Mucosa of rectum (tissue), 2 donors: ENCODE data around the gene PTCH1.

Experiments used
- H3K27ac ChIP-seq, 2 donors: one replicate each; pipeline ENCODE4 v1.7.0; 2013; ENCODE audit warnings: inconsistent platforms in 2 of 2, low read depth in 2 of 2, low read length in 2 of 2
- H3K27me3 ChIP-seq, 2 donors: one replicate each; pipeline ENCODE4 v1.7.0; 2013; ENCODE audit warnings: low read length in 2 of 2; ENCODE audit not compliant: control insufficient read depth in 2 of 2, insufficient read depth in 2 of 2
- H3K36me3 ChIP-seq, 2 donors: one replicate each; pipeline ENCODE4 v1.7.0; 2013; ENCODE audit warnings: low read length in 2 of 2; ENCODE audit not compliant: control insufficient read depth in 2 of 2, insufficient read depth in 2 of 2
- H3K4me1 ChIP-seq, 2 donors: one replicate each; pipeline ENCODE4 v1.7.0; 2013; ENCODE audit warnings: low read length in 2 of 2, mild to moderate bottlenecking in 1 of 2; ENCODE audit not compliant: control insufficient read depth in 2 of 2, insufficient read depth in 2 of 2
- H3K4me3 ChIP-seq, 2 donors: one replicate each; pipeline ENCODE4 v1.7.0; 2013; ENCODE audit warnings: low read length in 2 of 2
- H3K9ac ChIP-seq, 2 donors: one replicate each; pipeline ENCODE4 v1.7.0; 2013; ENCODE audit warnings: low read length in 2 of 2, low read depth in 1 of 2, mild to moderate bottlenecking in 1 of 2
- H3K9me3 ChIP-seq, 2 donors: one replicate each; pipeline ENCODE4 v1.7.0; 2013; ENCODE audit warnings: low read length in 2 of 2; ENCODE audit not compliant: control insufficient read depth in 2 of 2
- donor health status: healthy.
- donor health status: Normal muscosa, but diverticular disease.

Gene PTCH1

DNA sequence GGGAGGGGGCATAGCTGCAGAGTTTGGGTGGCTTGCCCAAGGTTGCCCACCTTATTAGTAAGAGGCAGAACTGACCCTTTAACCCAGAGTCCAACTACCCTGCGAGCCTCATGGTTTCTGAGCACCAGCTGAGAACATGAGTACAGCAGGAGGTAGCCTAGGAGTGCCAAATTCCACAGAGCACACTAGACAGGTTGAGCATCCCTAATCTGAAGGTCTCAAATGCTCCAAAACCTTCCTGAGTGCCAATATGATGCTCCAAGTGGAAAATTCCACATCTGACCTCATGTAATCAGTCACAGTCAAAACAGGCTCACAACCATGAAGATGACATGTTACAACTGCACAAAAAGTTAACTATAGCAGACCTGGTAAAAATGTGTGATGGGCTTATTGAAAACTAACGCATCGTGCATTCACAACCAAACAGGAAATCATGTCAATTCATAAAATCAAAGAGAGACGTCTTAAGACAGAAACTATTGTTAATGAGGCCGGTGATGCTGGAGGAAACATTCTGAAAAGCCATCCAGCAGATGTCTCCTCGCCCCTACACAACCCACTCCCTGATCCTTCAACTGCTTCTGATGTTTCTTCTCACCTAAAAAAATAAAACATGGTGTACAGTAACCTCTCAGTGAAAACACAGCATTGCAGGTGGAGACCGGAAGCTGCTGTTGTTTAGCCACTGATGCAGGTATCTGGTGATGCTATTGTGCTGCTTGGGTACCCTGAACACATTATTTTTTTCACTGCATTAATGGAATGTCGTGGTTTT, 25.0 kb downstream of the PTCH1 start:
- Histone ChIP-seq H3K9me3 (no peaks in the 10 kb centered on the region), H3K27ac (no peak overlapping the region), H3K27me3 (no peaks in the 10 kb centered on the region), H3K9ac (no peak overlapping the region), H3K4me1 (peaks cover 8 to 10% of the 10 kb centered on the region in 2 donors), H3K36me3 (peaks cover 0 to 4% of the 10 kb centered on the region in 2 donors), H3K4me3 (no peak overlapping the region)

DNA sequence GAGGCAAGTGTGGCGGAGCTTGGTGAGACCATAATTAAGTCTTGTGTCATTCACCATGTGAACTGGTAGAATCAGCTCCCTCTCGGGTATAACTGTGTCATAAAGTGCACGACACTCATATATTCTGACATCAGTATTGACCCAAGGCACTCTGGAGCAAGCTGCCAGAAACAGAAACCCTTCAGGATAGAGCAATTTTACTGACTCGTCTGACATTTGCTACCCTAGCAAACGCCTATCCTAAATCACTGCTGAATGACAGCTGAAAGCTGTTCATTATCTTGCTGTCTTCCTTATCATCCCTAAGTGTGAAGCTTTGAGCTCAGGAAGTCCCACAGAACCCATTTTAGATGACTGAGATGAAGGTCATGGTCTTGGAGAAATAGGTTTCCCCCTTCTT, 27.8 kb downstream of the PTCH1 start:
- Histone ChIP-seq H3K36me3 (peaks cover 0 to 4% of the 10 kb centered on the region in 2 donors), H3K9me3 (no peaks in the 10 kb centered on the region), H3K27ac (no peak overlapping the region), H3K9ac (no peak overlapping the region), H3K27me3 (no peaks in the 10 kb centered on the region), H3K4me1 (peaks cover 2 to 11% of the 10 kb centered on the region in 2 donors), H3K4me3 (no peak overlapping the region)

DNA sequence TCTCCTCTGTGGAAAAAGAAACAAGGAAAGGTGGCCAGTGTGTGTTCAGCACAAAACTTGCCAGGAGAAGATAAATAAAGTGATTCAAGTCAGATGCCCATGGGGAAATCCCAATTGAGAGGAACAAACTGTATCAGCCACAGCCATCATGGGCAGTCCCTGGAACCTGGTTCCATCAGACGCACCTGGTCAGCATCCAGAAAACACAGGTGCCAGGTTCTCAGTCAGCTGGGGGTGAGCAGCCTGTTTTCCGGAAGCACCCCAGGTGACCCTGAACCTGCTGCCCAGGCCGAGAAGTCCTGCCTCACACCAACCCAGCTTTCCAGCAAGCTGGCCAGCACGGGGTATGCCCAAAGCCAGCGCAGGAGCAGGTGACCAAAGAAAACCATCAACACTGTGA, 30.5 kb downstream of the PTCH1 start:
- Histone ChIP-seq H3K27ac (peak overlapping the region in 1 of 2 donors; percentile 10), H3K4me1 (peaks cover 0 to 8% of the 10 kb centered on the region in 2 donors), H3K27me3 (no peaks in the 10 kb centered on the region), H3K9ac (no peak overlapping the region), H3K36me3 (peaks cover 0 to 4% of the 10 kb centered on the region in 2 donors), H3K4me3 (no peak overlapping the region), H3K9me3 (no peaks in the 10 kb centered on the region)

DNA sequence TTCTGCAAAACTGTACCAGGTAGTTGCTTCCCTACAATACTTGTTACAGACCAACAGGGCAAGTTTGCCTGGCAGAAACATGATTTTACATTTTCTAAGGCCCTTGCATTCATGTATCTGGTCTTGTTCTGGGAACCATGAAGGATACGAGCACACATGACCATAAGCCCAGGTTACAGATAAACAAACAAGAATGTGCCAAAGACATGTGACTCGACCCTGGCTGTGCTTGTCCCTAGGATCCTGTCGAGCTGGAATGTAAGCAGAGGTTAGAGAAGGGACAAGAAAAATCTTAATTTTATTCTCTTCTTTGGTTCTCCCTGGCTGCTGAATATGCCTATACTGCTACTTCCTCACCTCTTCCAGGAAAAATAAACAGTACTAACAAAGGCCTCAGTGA, 32.5 kb downstream of the PTCH1 start:
- Histone ChIP-seq H3K4me1 (peaks cover 0 to 8% of the 10 kb centered on the region in 2 donors), H3K36me3 (peaks cover 8 to 12% of the 10 kb centered on the region in 2 donors), H3K9ac (no peak overlapping the region), H3K9me3 (no peaks in the 10 kb centered on the region), H3K27ac (no peak overlapping the region), H3K27me3 (no peaks in the 10 kb centered on the region), H3K4me3 (no peak overlapping the region)

DNA sequence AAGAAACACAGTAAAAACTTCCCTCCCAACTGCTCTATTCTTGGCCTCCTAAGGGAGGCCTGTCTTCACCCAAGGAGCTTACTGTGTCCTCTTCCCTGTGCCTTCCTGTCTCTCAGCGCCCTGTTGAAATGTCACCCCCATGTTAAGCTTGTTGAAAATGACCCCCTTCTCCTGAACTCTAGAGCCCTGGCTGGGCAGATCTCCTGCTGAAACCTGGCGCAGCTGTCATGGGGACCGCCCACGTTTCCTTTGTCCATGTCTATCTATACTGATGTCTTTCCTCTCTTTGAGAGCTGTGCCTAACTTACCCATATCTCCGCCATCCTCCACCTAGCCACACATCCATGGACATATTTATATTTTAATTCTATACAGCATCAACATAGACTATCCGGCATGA, 33.3 kb downstream of the PTCH1 start:
- no peaks in the 10 kb centered on the region for H3K27me3 ChIP-seq
- H3K4me3 ChIP-seq, result no peak overlapping the region

DNA sequence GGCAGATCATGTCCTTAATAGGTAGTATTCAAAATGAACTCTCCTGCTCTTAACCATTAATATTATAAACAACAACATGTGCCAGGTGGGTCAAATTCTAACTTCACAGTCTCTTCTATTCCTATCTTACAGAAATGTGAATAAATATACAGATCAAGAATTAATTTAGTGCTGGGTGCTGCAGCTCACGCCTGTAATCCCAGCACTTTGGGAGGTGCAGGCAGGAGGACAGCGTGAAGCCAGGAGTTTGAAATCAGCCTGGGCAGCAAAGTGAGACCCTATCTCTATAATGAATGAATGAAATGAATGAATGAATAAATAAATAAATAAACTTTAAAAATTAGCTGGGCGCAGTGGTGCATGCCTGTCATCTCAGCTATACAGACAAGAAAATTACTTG, 34.1 kb downstream of the PTCH1 start:
- no peaks in the 10 kb centered on the region for H3K9me3 ChIP-seq
- H3K27ac ChIP-seq, result no peak overlapping the region
- no peak overlapping the region for H3K4me3 ChIP-seq
- H3K27me3 ChIP-seq, result no peaks in the 10 kb centered on the region
- H3K36me3 ChIP-seq, result peaks cover 24 to 26% of the 10 kb centered on the region in 2 donors
- H3K9ac ChIP-seq, result no peak overlapping the region
- peaks cover 0 to 8% of the 10 kb centered on the region in 2 donors for H3K4me1 ChIP-seq

More for the DNA sequence above, 33.3 kb downstream of the PTCH1 start:
- peaks cover 0 to 8% of the 10 kb centered on the region in 2 donors for H3K4me1 ChIP-seq
- H3K9ac ChIP-seq, result no peak overlapping the region
- H3K36me3 ChIP-seq, result peaks cover 16 to 18% of the 10 kb centered on the region in 2 donors
- H3K27ac ChIP-seq, result no peak overlapping the region
- H3K9me3 ChIP-seq, result no peaks in the 10 kb centered on the region

DNA sequence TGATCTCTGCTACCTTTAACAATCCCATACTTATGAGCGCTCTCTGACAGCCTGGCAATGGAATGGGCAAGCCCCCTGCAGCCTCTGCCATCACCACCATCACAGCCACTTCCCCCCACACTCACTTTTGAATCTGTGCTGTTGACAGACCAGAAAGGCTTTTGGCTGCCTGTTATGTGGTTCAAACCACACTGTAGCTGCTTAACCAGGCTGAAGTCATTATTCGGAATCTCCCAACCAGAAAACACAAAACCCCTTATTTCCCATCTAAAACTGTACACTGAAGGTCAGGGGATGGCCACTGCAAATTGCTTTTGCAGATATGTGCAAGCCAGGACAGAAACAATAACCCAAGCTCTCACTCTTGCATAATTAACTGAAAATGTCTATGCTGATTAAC, 35.8 kb downstream of the PTCH1 start:
- no peaks in the 10 kb centered on the region for H3K9me3 ChIP-seq
- H3K36me3 ChIP-seq, result peaks cover 39 to 40% of the 10 kb centered on the region in 2 donors
- H3K27me3 ChIP-seq, result no peaks in the 10 kb centered on the region
- H3K4me3 ChIP-seq, result no peak overlapping the region
- H3K9ac ChIP-seq, result no peak overlapping the region
- peaks cover 0 to under 1% of the 10 kb centered on the region in 2 donors for H3K4me1 ChIP-seq
- no peak overlapping the region for H3K27ac ChIP-seq

DNA sequence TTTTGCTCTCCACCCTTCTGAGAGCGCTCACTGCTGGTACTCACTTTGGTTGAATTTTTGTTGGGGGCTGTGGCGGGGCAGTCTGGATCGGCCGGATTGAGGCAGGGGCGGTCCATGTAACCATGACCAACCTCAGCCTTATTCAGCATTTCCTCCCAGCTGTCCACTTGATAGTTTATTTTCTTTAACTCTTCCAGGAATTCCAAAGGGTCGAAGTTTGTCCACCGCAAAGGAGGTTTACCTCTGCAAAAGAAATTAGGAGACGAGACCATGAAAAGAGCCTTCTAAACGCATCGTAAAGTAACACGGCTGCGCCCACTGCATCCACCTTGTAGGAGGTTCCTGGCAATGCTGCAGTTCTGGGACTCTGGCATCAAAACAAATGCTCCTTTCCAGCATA, 36.4 kb downstream of the PTCH1 start:
- H3K36me3 ChIP-seq, result peaks cover 43 to 46% of the 10 kb centered on the region in 2 donors
- H3K27ac ChIP-seq, result no peak overlapping the region
- no peak overlapping the region for H3K9ac ChIP-seq

DNA sequence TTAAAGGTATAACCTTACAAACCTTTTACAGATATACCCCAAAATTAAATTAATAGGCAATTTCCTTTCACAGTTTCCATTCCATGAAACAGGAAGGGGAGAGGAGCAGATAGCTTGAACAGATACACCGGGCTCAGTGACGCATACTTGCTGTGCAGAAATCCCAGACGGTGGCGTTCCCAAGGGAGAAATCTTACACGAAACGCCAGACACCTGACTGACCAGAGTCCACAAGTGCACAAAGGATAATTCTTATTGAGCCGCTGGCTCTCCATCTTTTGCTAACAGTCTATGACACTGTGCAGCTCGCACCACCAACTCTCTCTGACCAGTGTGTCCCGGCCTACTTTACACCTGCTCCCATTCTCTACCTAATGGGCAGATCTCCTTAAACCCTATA, 37.4 kb downstream of the PTCH1 start:
- Histone ChIP-seq H3K4me1 (no peaks in the 10 kb centered on the region), H3K4me3 (no peak overlapping the region), H3K9me3 (no peaks in the 10 kb centered on the region), H3K36me3 (peaks cover 52 to 55% of the 10 kb centered on the region in 2 donors), H3K9ac (no peak overlapping the region), H3K27ac (no peak overlapping the region), H3K27me3 (no peaks in the 10 kb centered on the region)

More for the DNA sequence above, 36.4 kb downstream of the PTCH1 start:
- Histone ChIP-seq H3K4me1 (no peaks in the 10 kb centered on the region), H3K27me3 (no peaks in the 10 kb centered on the region), H3K9me3 (no peaks in the 10 kb centered on the region), H3K4me3 (no peak overlapping the region)

DNA sequence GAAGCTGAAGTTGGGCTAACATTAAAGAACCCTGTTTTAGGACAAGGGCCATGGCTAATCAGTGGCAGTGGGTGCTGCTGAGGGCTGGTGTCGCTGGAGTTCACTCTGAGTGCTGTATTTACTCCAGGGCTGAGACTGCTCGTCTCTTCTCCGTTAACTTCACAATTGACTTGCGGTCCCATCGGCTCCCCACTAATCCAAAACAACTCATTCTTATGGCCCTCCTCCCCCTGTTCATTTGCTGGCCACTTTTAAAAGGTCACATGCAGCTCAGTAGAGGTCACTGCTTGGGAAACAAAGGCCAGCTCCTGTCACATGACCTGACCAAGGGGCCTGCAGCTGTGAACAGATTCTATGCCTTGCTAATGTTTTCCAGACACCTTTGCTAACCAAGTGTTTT, 38.4 kb downstream of the PTCH1 start:
- no peaks in the 10 kb centered on the region for H3K27me3 ChIP-seq
- no peak overlapping the region for H3K27ac ChIP-seq
- H3K9ac ChIP-seq, result no peak overlapping the region
- H3K4me1 ChIP-seq, result no peaks in the 10 kb centered on the region
- no peaks in the 10 kb centered on the region for H3K9me3 ChIP-seq
- peaks cover 51 to 57% of the 10 kb centered on the region in 2 donors for H3K36me3 ChIP-seq
- no peak overlapping the region for H3K4me3 ChIP-seq
